Urinary bladder (tissue), 4 donors: ENCODE data around the gene PPP2CA. TPM values are rescaled to one million over a fixed set of nuclear protein-coding genes. Genes with fewer than 3 reads are reported as not detected.
"Not testable (repeated sequence)": the region's sequence is repeated elsewhere in the genome, so short reads cannot be mapped to it uniquely, and the experiment has no call there.

ENCODE experiments used
- DNase-seq: peaks from one replicate; pipeline ENCODE4 v3.0.0-alpha.2; 2015; ENCODE audit errors: extremely low spot score
- H3K27ac ChIP-seq: one replicate; pipeline ENCODE4 v1.5.1; 2013; ENCODE audit warnings: low read depth, mild to moderate bottlenecking, moderate library complexity
- H3K36me3 ChIP-seq: one replicate; pipeline ENCODE4 v1.6.1; 2013; ENCODE audit warnings: mild to moderate bottlenecking, moderate library complexity; ENCODE audit not compliant: insufficient read depth
- H3K4me1 ChIP-seq: one replicate; pipeline ENCODE4 v1.6.1; 2013; ENCODE audit warnings: mild to moderate bottlenecking, moderate library complexity; ENCODE audit not compliant: insufficient read depth
- H3K4me3 ChIP-seq: one replicate; pipeline ENCODE4 v1.5.1; 2013; ENCODE audit warnings: low read depth, low read length
- WGBS: extraction: QIAGEN DNeasy Blood & Tissue Kit; methylation state at CpG from one replicate; pipeline ENCODE4 v1.1.7; 2013; 5-methylcytosine and 5-hydroxymethylcytosine counted together
- polyA plus RNA-seq: library from polyadenylated mRNA; stranded (reverse); fragments of 200-250 nt; gene quantifications from one replicate; pipeline ENCODE4 v1.2.3, GENCODE V29; 2013
- total RNA-seq: library from RNA; depleted of rRNA; stranded (reverse); fragments of >200 nt; gene quantifications from one replicate; pipeline ENCODE4 v1.2.3, GENCODE V29; 2014
- donor health status: healthy with polysubstance abuse.
- donor health status: healthy.

Gene PPP2CA
- total and polyA plus RNA-seq, 2 donors: 67.5 to 77.9 TPM

DNA sequence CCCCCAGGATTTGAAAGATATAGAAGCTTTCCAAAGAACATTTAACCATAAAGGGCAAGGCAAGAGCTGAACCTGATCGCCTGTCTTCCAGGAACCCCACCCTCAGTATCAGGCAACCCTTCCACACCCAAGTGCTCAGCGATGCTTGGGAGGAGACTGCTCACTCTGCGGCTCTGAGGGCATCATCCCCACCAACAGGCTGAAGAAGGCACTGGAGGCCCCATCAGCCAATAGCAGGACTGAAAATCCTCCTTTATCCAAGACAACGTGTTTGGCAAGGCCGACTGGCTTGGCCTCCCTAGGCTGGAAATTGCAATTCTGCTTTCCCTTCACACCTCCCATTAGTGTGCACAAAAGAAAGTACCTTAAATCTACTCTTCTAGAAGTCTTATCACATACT, 1.4 kb upstream of the PPP2CA start:
- no peaks in the 10 kb centered on the region for H3K36me3 ChIP-seq
- no peak overlapping the region for H3K4me3 ChIP-seq
- H3K27ac ChIP-seq: no peak overlapping the region
- DNase-seq: no peak
- H3K4me1 ChIP-seq: no peaks in the 10 kb centered on the region
- WGBS: 43% methylated on average over 5 of the region's 5 CpGs

DNA sequence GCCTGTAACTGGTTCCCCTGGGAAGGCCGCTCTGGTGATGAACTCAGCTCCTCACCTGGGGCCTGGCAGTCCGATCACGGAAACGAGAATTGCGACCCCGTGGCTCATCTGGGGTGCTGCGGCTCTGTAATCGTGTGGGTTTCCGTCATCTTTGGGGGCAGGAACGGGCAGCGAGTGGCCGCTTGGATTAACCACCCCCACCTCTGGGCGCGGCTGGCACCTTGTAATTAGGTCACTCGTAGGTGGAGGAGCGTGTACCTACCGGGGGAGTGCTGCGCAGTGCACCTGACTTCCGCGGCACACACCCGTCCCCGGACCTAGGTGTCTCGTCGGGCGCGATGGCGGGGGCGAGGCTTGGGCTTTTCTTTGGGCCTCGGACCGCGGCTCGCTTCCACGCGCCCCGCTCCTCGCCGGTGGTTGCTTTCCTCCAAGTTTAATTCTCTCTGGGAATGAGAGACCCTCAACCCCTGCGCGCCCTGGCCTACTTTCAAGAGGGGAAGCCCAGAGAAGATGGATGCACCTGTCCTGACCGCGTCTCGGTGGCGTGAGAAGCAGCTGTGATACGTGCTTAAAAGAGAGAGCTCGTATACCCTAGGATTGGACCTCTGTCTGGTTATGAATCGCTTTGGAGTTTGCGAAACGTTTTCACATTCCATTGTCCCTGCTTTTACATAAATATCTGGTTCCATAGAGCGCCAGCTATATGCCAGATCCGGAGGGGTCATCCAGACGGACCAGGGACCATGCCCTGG, 744 bp upstream of the PPP2CA start:
- no peaks in the 10 kb centered on the region for H3K36me3 ChIP-seq
- H3K4me3 ChIP-seq: peak overlapping the region; percentile 93
- peak overlapping the region; percentile 95 for H3K27ac ChIP-seq
- WGBS: 3% methylated on average over 51 of the region's 51 CpGs
- no peak for DNase-seq
- H3K4me1 ChIP-seq: no peaks in the 10 kb centered on the region

DNA sequence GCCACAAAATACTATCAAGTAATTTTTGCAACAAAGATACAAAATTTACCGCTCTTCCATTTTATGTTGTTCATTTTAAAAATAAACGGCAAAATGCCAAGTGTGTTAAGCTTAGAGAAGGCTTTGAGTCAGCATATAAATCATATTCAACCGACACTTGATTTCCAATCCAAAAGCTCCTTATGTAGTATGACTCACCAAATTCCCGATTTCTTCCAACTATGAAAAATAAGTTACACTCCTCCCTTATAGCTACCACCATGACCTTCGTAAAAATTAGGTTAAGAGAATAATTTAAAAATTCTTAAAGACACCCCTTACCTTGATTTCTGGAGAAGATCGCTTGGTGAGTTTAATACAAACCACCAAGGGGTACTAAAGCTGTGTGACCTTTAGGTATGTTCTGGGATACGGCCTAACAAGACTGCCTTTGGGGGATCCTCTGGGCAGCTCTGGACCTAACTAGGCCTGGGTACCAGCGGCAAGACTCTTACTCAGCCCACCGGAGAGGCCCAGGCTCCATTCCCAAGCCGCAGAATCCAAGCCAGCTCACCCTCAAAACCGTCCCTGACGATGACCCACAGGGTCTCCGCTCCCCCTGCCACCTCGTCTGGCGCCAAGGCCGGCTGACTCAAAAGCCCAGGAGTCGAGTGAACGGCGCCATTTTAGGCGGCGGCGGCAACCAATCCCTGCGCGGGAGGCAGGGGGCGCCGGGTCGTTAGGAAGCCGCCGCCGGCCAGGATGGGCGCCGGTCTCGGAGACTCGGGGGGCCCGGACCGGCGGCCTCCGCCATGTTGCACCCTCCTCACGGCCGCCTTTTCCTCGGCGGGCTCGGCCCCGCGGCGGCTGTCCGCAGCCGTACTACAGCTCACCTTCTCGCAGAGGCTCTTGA, 739 bp downstream of the PPP2CA start:
- Histone ChIP-seq H3K4me3 (peak overlapping the region; percentile 93), H3K4me1 (peaks cover 2% of the 10 kb centered on the region), H3K36me3 (no peaks in the 10 kb centered on the region), H3K27ac (peak overlapping the region; percentile 100)
- under 1% methylated on average over 49 of the region's 49 CpGs for WGBS
- DNase-seq: peak; percentile 25

DNA sequence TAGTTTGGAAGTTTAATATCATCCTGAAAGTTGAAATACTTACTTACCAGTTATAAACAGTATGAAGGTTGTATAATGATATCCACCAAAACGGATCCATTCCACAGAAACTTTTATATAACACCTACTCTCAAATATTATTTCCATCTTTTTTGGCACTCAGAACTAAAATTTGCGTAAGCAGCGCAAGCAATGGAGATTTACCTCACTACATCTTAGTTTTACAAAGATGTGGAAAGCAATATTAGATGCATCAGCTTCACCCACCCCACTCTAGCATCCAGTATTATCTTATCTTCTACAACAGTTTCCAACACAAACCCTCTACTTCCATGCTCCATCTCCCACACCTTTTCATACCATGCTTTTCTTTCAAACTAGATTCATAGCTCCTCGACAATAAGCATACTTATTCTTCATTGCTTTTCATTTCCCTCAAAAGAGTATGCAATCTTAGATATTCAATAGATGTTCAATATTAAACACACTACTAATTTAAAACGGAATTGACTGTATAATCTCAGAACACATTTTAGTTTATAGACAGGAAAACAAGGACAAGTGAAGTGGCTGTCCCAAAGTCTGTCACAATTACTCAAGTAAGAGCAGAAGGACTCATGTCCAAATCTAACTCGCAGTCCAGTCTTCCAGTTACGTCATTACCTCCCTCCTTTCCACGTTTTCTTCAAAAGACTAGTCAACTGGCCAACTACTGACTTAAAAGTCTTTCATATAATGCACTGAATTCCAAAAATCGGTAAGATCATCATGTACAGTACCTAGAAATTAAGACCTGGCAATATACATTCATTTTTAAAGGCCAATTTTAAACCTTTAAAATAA, 2.2 kb downstream of the PPP2CA start:
- H3K4me1 ChIP-seq: peaks cover 2% of the 10 kb centered on the region
- 33% methylated on average over 9 of the region's 9 CpGs for WGBS
- H3K27ac ChIP-seq: no peak overlapping the region
- DNase-seq: no peak
- H3K36me3 ChIP-seq: no peaks in the 10 kb centered on the region
- peak overlapping the region; percentile 23 for H3K4me3 ChIP-seq

DNA sequence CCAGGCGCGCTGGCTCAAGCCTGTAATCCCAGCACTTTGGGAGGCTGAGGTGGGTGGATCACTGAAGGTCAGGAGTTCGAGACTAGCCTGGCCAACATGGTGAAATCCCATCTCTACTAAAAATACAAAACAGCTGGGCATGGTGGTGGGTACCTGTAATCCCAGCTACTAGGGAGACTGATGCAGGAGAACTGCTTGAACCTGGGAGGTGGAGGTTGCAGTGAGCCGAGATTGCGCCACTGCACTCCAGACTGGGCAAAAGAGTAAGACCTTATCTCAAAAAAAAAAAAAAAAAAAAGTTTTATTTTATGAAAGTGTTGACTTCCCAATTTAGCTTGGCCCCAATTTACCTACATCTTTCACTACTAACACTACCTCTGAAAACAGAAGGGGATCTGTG, 4.2 kb downstream of the PPP2CA start:
- not testable (repeated sequence) for H3K4me1 ChIP-seq

DNA sequence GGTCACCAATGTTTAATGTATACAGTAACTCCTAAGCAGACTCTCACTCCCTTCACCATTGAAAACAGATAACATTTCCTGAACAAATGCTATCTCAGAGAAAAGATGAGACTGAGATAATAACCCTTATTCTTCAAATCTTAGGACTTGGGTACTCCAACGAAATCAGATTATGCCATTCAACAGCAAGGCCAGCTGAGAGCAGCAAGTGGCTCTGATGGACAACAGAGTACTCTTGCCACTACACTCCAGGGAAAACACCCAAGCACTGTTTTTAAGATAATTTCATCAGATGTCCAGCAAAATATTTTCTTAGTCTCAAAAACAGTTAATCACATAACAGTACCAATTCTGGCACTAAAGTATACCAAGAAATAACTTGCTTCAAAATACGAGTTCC, 10.1 kb downstream of the PPP2CA start:
- no peak for DNase-seq
- Histone ChIP-seq H3K36me3 (no peaks in the 10 kb centered on the region), H3K4me3 (no peak overlapping the region), H3K4me1 (peaks cover 2% of the 10 kb centered on the region), H3K27ac (no peak overlapping the region)
- 68% methylated on average over 2 of the region's 2 CpGs for WGBS

More for the DNA sequence above, 4.2 kb downstream of the PPP2CA start:
- 87% methylated on average over 5 of the region's 5 CpGs for WGBS
- not testable (repeated sequence) for DNase-seq, H3K4me3 ChIP-seq, H3K36me3 ChIP-seq
- peak overlapping the region; percentile 10 for H3K27ac ChIP-seq

DNA sequence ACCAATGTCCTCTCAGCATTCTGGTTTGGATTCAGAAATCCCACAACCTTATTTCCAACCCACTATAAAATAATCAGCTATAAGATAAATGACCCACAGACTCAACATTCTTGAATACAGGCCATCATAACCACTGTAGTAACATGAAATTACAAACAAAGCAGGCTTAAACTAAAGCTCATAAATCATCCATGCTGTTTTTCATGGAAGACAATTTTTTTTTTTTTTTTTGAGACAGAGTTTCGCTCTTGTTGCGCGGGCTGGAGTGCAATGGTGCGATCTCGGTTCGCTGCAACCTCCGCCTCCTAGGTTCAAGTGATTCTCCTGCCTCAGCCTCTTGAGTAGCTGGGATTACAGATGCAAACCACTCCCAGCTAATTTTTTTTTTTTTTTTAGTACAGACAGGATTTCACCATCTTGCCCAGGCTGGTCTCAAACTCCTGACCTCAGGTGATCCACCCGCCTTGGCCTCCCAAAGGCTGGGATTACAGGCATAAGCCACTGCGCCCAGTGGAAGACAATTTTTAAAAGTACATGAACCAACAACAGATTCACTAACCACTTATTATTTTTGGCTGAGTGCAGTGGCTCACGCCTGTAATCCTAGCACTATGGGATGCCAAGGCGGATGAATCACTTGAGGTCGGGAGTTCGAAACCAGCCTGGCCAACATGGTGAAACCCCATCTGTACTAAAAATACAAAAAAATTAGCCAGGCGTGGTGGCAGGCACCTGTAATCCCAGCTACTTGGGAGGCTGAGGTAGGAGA, 14.4 kb downstream of the PPP2CA start:
- H3K4me3 ChIP-seq, DNase-seq, H3K36me3 ChIP-seq, H3K4me1 ChIP-seq, H3K27ac ChIP-seq: not testable (repeated sequence)
- WGBS: 70% methylated on average over 14 of the region's 14 CpGs

DNA sequence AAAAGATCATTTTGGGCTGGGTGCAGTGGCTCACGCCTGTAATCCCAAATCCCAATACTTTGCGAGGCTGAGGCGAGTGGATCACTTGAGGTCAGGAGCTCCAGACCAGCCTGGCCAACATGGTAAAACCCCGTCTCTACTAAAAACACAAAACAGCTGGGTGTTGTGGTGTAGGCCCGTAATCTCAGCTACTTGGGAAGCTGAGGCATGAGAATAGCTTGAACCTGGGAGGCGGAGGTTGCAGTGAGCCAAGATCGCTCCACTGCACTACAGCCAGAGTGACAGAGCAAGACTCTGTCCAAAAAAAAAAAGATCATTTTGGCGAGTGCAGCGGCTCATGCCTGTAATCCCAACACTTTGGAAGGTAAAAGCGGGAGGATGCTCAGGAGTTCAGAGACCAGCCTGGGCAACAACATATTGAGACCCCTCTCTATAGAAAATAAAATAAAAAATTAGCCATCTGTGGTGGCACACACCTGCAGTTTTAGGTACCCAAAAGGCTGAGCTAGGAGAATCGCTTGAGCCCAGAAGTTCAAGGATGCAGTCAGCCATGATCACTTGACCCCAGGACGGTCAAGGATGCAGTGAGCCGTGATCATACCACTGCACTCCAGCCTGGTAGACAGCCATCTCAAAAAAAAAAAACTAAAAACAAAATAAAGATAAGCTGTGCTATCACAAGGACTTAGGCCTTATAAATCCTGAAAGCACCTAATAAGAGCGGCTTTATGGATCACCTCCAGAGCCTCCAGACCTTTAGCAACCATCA, 16.2 kb downstream of the PPP2CA start:
- Histone ChIP-seq H3K4me1 (peaks cover 2% of the 10 kb centered on the region), H3K27ac (no peak overlapping the region), H3K36me3 (no peaks in the 10 kb centered on the region), H3K4me3 (no peak overlapping the region)
- no peak for DNase-seq
- 54% methylated on average over 14 of the region's 14 CpGs for WGBS

DNA sequence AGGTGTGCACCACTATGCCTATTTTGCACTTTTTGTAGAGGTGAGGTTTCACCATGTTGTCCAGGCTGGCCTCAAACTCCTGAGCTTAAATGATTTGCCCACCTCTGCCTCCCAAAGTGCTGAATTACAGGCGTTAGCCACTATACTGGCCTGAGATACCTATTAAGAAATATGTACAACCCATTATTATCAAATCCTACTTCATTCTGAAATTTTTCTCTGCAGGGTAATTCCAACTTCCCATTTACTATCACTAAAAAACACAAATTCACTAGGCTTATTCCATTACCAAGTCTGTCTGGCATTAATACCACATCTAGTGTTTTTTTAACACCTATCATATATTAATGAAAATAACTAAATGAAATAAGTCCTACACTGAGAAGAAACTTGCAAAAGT, 18.2 kb downstream of the PPP2CA start:
- Histone ChIP-seq H3K4me1 (peaks cover 2% of the 10 kb centered on the region), H3K36me3 (peaks cover 3% of the 10 kb centered on the region), H3K27ac (no peak overlapping the region), H3K4me3 (no peak overlapping the region)
- WGBS: 82% methylated on average over 1 of the region's 1 CpG
- DNase-seq: no peak

DNA sequence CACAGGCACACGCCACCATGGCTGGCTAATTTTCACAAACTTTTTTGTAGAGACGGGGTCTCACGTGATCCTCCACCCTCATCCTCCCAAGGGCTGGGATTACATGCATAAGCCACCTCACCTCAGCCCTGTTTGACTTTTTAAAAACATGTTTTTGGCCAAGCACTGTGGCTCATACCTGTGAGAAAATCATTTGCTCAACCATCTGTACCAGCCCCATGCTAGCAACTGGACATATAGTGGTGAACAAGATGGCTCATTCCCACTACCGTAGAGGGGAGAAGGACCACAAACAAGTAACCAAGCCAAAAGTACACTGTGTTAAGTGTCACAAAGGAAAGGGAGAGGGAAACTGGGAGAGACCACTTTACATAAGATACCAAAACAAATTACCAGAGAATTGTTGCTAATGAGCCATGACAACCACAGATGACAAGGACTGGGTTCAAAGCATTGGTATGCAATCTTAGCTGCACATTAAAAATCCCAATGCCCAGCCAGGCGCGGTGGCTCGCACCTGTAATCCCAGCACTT, 19.2 kb downstream of the PPP2CA start:
- Histone ChIP-seq H3K4me3 (no peak overlapping the region), H3K4me1 (peaks cover 2% of the 10 kb centered on the region)
- WGBS: 80% methylated on average over 7 of the region's 7 CpGs

DNA sequence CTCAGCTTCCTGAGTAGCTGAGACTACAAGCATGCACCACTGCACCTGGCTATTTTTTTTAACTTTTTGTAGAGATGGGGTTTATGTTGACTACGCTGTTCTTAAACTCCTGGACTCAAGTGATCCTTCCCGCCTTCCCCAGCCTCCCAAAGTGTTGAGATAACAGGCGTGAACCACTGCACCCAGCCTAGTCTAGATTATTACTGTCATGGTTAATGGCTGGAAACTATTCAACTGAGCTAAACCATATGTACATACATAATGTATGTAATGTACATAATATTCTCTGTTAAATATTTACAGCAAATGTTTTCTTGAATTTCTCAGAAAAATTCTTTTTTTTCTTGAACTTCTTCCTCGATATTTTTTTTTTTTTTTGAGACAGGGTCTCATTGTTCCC, 21.3 kb downstream of the PPP2CA start:
- Histone ChIP-seq H3K4me1 (no peaks in the 10 kb centered on the region), H3K4me3 (no peak overlapping the region), H3K27ac (no peak overlapping the region), H3K36me3 (peaks cover 9% of the 10 kb centered on the region)
- 90% methylated on average over 4 of the region's 4 CpGs for WGBS
- no peak for DNase-seq

More for the DNA sequence above, 19.2 kb downstream of the PPP2CA start:
- Histone ChIP-seq H3K36me3 (peaks cover 3% of the 10 kb centered on the region), H3K27ac (no peak overlapping the region)
- no peak for DNase-seq

DNA sequence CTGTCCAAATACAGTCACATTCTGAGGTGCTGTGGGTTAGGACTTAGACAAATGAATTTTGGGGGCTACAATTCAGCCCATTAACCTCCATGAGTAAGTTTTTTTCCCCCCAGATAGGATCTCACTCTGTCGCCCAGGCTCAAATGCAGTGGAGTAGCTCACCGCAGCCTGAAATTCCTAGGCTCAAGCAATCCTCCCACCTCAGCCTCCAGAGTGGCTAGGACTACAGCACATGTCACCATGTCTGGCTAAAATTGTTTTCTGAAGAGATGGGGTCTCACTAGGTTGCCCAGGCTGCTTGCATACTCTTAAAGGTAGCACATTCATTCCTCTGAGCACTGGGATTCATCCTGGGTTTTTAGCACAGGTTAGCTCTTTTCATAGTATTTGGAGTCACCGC, 22.2 kb downstream of the PPP2CA start:
- 98% methylated on average over 3 of the region's 3 CpGs for WGBS
- Histone ChIP-seq H3K36me3 (peaks cover 9% of the 10 kb centered on the region), H3K4me1 (no peaks in the 10 kb centered on the region), H3K27ac (no peak overlapping the region), H3K4me3 (no peak overlapping the region)
- no peak for DNase-seq
